ENCODE measurements around the gene ZBTB17. TPM values are rescaled to one million over a fixed set of nuclear protein-coding genes. Genes with fewer than 3 reads are reported as not detected.

ZBTB17 gene
- total and polyA plus RNA-seq, 2 of the 8 experiments (the other 6 are each of a cell fraction or from before 2014, with no cell fraction given), result 24.7 to 36.2 TPM

Small RNA genes lying within 50 kb of the gene (small RNA-seq; reads per million reads assigned to genes)
- gene AL034555.1 (ENCODE audit: insufficient read depth) (not detected), gene AL355994.1 (ENCODE audit: insufficient read depth) (not detected), gene AL355994.5 (ENCODE audit: insufficient read depth) (not detected)

Other genes with a start within 250 kb of the ZBTB17 start
- 0.48 and 0.50 TPM in 2 replicates for gene SLC25A34, start 239.8 kb downstream of the ZBTB17 start, total RNA-seq (2021; fragmentation: NEBNext Ultra II Directional; extraction: Animal tissue kit (Norgen Biotek cat#: 25700))
- gene SLC25A34, start 239.8 kb downstream of the ZBTB17 start, polyA plus RNA-seq (2011; rRNA removed), result 0.62 and 0.75 TPM in 2 replicates
- 0.21 and 0.32 TPM in 2 replicates for gene TMEM82, start 233.6 kb downstream of the ZBTB17 start, total RNA-seq (2021; fragmentation: NEBNext Ultra II Directional; extraction: Animal tissue kit (Norgen Biotek cat#: 25700))
- 2.1 and 3.5 TPM in 2 replicates for gene TMEM82, start 233.6 kb downstream of the ZBTB17 start, polyA plus RNA-seq (2011; rRNA removed)
- 63.2 and 66.6 TPM in 2 replicates for gene FBLIM1, start 217.3 kb downstream of the ZBTB17 start, total RNA-seq (2021; fragmentation: NEBNext Ultra II Directional; extraction: Animal tissue kit (Norgen Biotek cat#: 25700))
- gene FBLIM1, start 217.3 kb downstream of the ZBTB17 start, polyA plus RNA-seq (2011; rRNA removed), result 66.7 and 99.1 TPM in 2 replicates
- 3.4 and 3.9 TPM in 2 replicates for gene UQCRHL, start 168.5 kb downstream of the ZBTB17 start, total RNA-seq (2021; fragmentation: NEBNext Ultra II Directional; extraction: Animal tissue kit (Norgen Biotek cat#: 25700))
- 2.6 and 3.7 TPM in 2 replicates for gene UQCRHL, start 168.5 kb downstream of the ZBTB17 start, polyA plus RNA-seq (2011; rRNA removed)
- 47.6 and 52.1 TPM in 2 replicates for gene SPEN, start 128.4 kb downstream of the ZBTB17 start, total RNA-seq (2021; fragmentation: NEBNext Ultra II Directional; extraction: Animal tissue kit (Norgen Biotek cat#: 25700))
- gene SPEN, start 128.4 kb downstream of the ZBTB17 start, polyA plus RNA-seq (2011; rRNA removed), result 12.5 and 13.6 TPM in 2 replicates
- gene SRARP, start 28.1 kb upstream of the ZBTB17 start, total RNA-seq (2021; fragmentation: NEBNext Ultra II Directional; extraction: Animal tissue kit (Norgen Biotek cat#: 25700)), result not detected in 2 replicates
- not detected in 2 replicates for gene SRARP, start 28.1 kb upstream of the ZBTB17 start, polyA plus RNA-seq (2011; rRNA removed)
- gene HSPB7, start 41.9 kb upstream of the ZBTB17 start, total RNA-seq (2021; fragmentation: NEBNext Ultra II Directional; extraction: Animal tissue kit (Norgen Biotek cat#: 25700)), result not detected in 2 replicates
- 0.19 TPM in 1 of 2 replicates, not detected in the other for gene HSPB7, start 41.9 kb upstream of the ZBTB17 start, polyA plus RNA-seq (2011; rRNA removed)
- 0.95 and 1.3 TPM in 2 replicates for gene CLCNKA, start 45.9 kb upstream of the ZBTB17 start, total RNA-seq (2021; fragmentation: NEBNext Ultra II Directional; extraction: Animal tissue kit (Norgen Biotek cat#: 25700))
- gene CLCNKA, start 45.9 kb upstream of the ZBTB17 start, polyA plus RNA-seq (2011; rRNA removed), result 2.0 and 3.9 TPM in 2 replicates
- gene CLCNKB, start 67.7 kb upstream of the ZBTB17 start, total RNA-seq (2021; fragmentation: NEBNext Ultra II Directional; extraction: Animal tissue kit (Norgen Biotek cat#: 25700)), result 1.2 and 1.4 TPM in 2 replicates
- gene CLCNKB, start 67.7 kb upstream of the ZBTB17 start, polyA plus RNA-seq (2011; rRNA removed), result 3.5 and 5.7 TPM in 2 replicates
- 0.25 and 0.78 TPM in 2 replicates for gene FAM131C, start 97.5 kb upstream of the ZBTB17 start, total RNA-seq (2021; fragmentation: NEBNext Ultra II Directional; extraction: Animal tissue kit (Norgen Biotek cat#: 25700))
- gene FAM131C, start 97.5 kb upstream of the ZBTB17 start, polyA plus RNA-seq (2011; rRNA removed), result 0.73 and 1.6 TPM in 2 replicates
- 28.4 and 33.6 TPM in 2 replicates for gene EPHA2, start 180.0 kb upstream of the ZBTB17 start, total RNA-seq (2021; fragmentation: NEBNext Ultra II Directional; extraction: Animal tissue kit (Norgen Biotek cat#: 25700))
- 26.8 and 42.2 TPM in 2 replicates for gene EPHA2, start 180.0 kb upstream of the ZBTB17 start, polyA plus RNA-seq (2011; rRNA removed)
- 51.9 and 56.4 TPM in 2 replicates for gene ARHGEF19, start 236.6 kb upstream of the ZBTB17 start, total RNA-seq (2021; fragmentation: NEBNext Ultra II Directional; extraction: Animal tissue kit (Norgen Biotek cat#: 25700))
- 47.5 and 69.2 TPM in 2 replicates for gene ARHGEF19, start 236.6 kb upstream of the ZBTB17 start, polyA plus RNA-seq (2011; rRNA removed)

Measured in H1 (cell line).